Esophagus squamous epithelium (tissue), 5 donors: ENCODE measurements around the gene CCDC174. TPM values are rescaled to one million over a fixed set of nuclear protein-coding genes. Genes with fewer than 3 reads are reported as not detected.

Source experiments
- DNase-seq: peaks from one replicate; lab custom pipeline; 2025; lab: John Stamatoyannopoulos, UW
- H3K27ac ChIP-seq, 4 donors: fragments of 200-600 bp; sonication (generic); one replicate each; pipeline ENCODE4 v1.5.1; 2016 to 2019; ENCODE audit warnings: mild to moderate bottlenecking in 1 of 4
- H3K27me3 ChIP-seq, 4 donors: fragments of 200-600 bp; sonication (generic); 1 replicate in 3 of 4; 2 replicates in 1 of 4; pipeline versions ENCODE4 v1.5.1 to v1.6.0; 2017 to 2021; ENCODE audit warnings: antibody characterized with exemption in 1 of 4
- H3K36me3 ChIP-seq, 3 donors: fragments of 200-600 bp; sonication (generic); one replicate each; pipeline ENCODE4 v1.5.1; 2016 to 2019
- H3K4me1 ChIP-seq, 3 donors: fragments of 200-600 bp; sonication (generic); one replicate each; pipeline ENCODE4 v1.5.1; 2017 to 2019
- H3K4me3 ChIP-seq, 4 donors: fragments of 200-600 bp; sonication (generic); 1 replicate in 3 of 4; 2 replicates in 1 of 4; pipeline ENCODE4 v1.5.1; 2016 to 2019; ENCODE audit warnings: mild to moderate bottlenecking in 2 of 4, moderate library complexity in 1 of 4
- H3K9me3 ChIP-seq, 3 donors: fragments of 200-600 bp; sonication (generic); one replicate each; pipeline ENCODE4 v1.5.1; 2016 to 2019
- POLR2A ChIP-seq, 4 donors: fragments of 450-650 bp; IDR thresholded peaks; one replicate each; pipeline ENCODE4 v1.6.1; 2017; ENCODE audit warnings: antibody characterized with exemption in 4 of 4, mild to moderate bottlenecking in 4 of 4, moderate library complexity in 3 of 4
- WGBS, 2 donors: methylation state at CpG; one replicate each; pipeline ENCODE4 v1.1.5; 2018; 5-methylcytosine and 5-hydroxymethylcytosine counted together
- intact Hi-C: fragments of 100-400 bp; cut with DNase I; formaldehyde crosslinking; loops from one replicate; pipeline ENCODE4 v1.15.0; 2022
- total RNA-seq, 4 donors: library from RNA; depleted of rRNA; stranded (reverse); fragments of >200 nt; gene quantifications; one replicate each; pipeline ENCODE4 v1.1.0, GENCODE V29; 2016
- TF ChIP-seq, protein P1 (sequence below), 6 experiments: fragments of 450-650 bp in 4 of 6; fragments of 200-600 bp in 2 of 6; sonication (generic) in 2 of 6; IDR thresholded peaks; one replicate each; pipeline ENCODE4 v1.5.1; 2016 to 2019; ENCODE audit warnings: antibody characterized with exemption in 6 of 6, mild to moderate bottlenecking in 4 of 6, moderate library complexity in 4 of 6
- donor health status: DM: yes; HTN: yes; CAD: no.

CCDC174 gene
- total RNA-seq, 4 donors from 2014 or later, result 9.5 to 17.2 (median 12.1) TPM

DNA sequence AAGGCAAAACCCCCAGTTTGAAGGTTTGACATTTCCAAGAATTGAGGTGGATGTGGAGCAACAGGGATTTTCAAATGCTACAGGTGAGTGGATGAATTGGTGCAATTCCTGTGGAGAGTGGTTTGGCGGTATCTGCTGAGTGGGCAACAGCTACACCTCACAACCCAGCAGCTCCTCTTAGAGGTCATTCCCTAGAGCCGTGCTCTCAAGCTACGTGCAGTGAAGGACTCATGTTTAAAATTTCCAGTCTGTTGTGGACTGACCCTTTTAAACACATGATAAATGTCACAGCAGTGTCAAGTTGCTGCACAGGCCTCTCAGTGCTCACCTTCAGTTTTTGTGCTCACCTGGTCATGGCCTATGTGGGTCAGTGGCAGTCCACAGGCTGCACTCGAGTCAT lies 32.9 kb downstream of the CCDC174 start:
- intact Hi-C loops, result no loop called here
- H3K27ac ChIP-seq, result no peak overlapping the region
- no peak for DNase-seq
- no peaks in the 10 kb centered on the region for H3K4me1 ChIP-seq
- H3K4me3 ChIP-seq, result no peak overlapping the region
- no peaks in the 10 kb centered on the region for H3K36me3 ChIP-seq
- no peaks in the 10 kb centered on the region for H3K9me3 ChIP-seq
- H3K27me3 ChIP-seq, result no peaks in the 10 kb centered on the region
- TF ChIP-seq, protein P1, sequence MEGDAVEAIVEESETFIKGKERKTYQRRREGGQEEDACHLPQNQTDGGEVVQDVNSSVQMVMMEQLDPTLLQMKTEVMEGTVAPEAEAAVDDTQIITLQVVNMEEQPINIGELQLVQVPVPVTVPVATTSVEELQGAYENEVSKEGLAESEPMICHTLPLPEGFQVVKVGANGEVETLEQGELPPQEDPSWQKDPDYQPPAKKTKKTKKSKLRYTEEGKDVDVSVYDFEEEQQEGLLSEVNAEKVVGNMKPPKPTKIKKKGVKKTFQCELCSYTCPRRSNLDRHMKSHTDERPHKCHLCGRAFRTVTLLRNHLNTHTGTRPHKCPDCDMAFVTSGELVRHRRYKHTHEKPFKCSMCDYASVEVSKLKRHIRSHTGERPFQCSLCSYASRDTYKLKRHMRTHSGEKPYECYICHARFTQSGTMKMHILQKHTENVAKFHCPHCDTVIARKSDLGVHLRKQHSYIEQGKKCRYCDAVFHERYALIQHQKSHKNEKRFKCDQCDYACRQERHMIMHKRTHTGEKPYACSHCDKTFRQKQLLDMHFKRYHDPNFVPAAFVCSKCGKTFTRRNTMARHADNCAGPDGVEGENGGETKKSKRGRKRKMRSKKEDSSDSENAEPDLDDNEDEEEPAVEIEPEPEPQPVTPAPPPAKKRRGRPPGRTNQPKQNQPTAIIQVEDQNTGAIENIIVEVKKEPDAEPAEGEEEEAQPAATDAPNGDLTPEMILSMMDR (IDR thresholded peaks at IDR 0.05), result no peak
- no peak for TF ChIP-seq POLR2A (IDR thresholded peaks at IDR 0.05)
- 96 to 97% methylated on average over 3 to 4 of the region's 4 CpGs for WGBS, 2 donors

DNA sequence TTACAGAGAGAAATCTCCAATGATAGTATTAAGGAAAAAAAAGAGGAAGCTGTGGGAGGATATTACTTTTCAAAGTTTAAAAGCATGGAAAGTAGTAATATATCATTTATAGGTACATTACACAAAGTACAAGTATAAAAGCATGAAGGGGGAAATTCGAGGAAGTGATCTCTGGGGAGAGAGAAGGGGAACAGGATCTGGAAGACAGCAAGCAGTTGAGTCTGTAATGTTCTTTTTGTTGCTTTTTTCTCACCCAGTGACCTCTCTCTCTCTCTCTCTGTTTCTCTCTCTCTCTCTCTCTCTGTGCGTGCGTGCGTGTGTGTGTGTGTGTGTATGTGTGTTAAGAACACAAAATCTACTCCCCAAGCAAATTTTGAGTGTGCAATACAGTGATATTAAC lies 33.6 kb downstream of the CCDC174 start:
- H3K4me1 ChIP-seq, result no peaks in the 10 kb centered on the region
- H3K27ac ChIP-seq, result no peak overlapping the region
- DNase-seq, result no peak
- no peaks in the 10 kb centered on the region for H3K9me3 ChIP-seq
- intact Hi-C loops, result no loop called here
- no peaks in the 10 kb centered on the region for H3K27me3 ChIP-seq
- no peaks in the 10 kb centered on the region for H3K36me3 ChIP-seq
- TF ChIP-seq, protein P1 (IDR thresholded peaks at IDR 0.05), result no peak
- no peak for TF ChIP-seq POLR2A (IDR thresholded peaks at IDR 0.05)
- 31 to 38% methylated on average over 4 of the region's 4 CpGs for WGBS, 2 donors
- H3K4me3 ChIP-seq, result no peak overlapping the region

DNA sequence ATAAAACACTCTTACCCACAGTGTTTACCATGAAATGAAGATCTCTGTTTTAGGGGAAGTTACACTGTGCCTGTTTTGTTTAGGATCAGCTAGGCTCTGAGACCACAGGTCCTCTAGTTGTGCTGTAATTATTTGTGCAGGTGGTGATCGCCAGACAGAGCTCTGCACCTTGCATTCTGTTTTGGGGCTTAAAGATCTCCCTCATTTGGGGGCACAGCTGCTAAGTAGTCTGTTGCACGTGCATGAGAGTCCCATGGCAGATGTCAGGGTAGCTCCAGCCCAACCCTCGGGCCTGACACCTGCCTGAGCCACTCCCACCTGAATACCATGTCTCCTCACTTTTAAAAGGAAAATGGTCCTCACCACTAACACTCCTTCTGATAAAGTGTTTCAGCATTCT lies 35.8 kb downstream of the CCDC174 start:
- intact Hi-C loops, result no loop called here
- no peaks in the 10 kb centered on the region for H3K9me3 ChIP-seq
- no peak for DNase-seq
- no peaks in the 10 kb centered on the region for H3K36me3 ChIP-seq
- no peak for TF ChIP-seq POLR2A (IDR thresholded peaks at IDR 0.05)
- TF ChIP-seq, protein P1 (IDR thresholded peaks at IDR 0.05), result no peak
- 0 to 40% methylated on average over 2 to 3 of the region's 3 CpGs for WGBS, 2 donors
- H3K27me3 ChIP-seq, result no peaks in the 10 kb centered on the region
- H3K27ac ChIP-seq, result no peak overlapping the region
- H3K4me1 ChIP-seq, result no peaks in the 10 kb centered on the region
- H3K4me3 ChIP-seq, result no peak overlapping the region

DNA sequence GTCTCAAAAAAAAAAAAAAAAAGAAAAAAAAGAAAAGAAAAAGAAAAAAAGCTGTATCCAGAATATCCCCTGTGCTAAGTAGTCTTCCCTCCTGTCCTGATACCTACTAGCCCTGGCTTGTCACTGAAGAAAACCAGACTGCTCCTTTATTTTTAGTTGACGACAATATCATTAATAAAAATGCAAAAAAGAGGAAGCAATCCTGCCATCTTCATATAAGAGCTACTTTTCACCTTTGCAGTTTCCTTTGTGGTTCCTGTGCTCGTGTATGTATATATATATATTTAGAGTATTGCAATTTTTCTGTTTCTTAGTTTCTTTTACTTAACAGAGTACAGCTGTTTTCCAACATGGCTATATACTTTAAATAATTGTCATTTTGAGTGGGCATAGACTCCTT lies 37.0 kb downstream of the CCDC174 start:
- no peaks in the 10 kb centered on the region for H3K36me3 ChIP-seq
- H3K27ac ChIP-seq, result no peak overlapping the region
- WGBS, 2 donors, result 39 to 44% methylated on average over 2 of the region's 2 CpGs

DNA sequence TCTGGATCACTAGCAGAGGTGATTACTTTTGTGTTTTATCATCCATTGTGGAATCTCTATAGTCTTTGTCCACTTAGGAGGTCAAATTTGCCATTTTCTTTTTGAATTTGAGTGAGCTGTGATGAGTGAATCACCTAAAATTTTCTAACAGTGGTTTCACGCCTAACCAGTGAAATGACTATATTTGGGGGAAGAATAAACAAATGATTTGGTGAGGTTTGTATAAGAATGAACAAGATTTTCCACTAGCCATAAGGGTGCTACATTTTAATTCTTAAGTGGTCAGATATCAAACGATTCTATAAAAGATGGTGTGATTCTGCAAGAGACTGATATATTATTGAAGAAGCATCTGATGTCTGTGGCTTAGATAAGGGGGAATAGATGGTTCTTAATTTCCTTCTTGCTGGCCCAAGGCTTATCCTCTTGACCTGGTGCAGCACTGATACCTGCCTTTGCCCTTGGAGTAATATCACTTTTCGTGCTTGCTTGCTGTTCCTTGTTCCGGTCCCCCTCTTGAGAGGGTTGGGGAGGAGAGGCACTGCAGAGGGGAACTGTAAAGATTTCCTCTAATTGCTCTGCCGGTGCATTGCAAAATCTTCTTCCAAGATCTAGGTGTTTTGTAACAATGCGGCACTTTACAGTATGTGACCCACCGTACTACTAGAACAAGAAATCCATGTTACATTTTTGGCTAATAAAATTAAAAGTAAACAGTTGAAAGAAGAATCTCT lies 37.9 kb downstream of the CCDC174 start:
- Histone ChIP-seq H3K4me1 (no peaks in the 10 kb centered on the region), H3K36me3 (no peaks in the 10 kb centered on the region), H3K27ac (no peak overlapping the region), H3K27me3 (no peaks in the 10 kb centered on the region), H3K9me3 (no peaks in the 10 kb centered on the region), H3K4me3 (no peak overlapping the region)
- no peak for DNase-seq
- TF ChIP-seq POLR2A (IDR thresholded peaks at IDR 0.05), result no peak
- TF ChIP-seq, protein P1 (IDR thresholded peaks at IDR 0.05), result no peak
- WGBS, 2 donors, result 55 to 79% methylated on average over 7 of the region's 7 CpGs
- intact Hi-C loops, result no loop called here

More for the DNA sequence above, 37.0 kb downstream of the CCDC174 start:
- intact Hi-C loops, result no loop called here
- TF ChIP-seq, protein P1 (IDR thresholded peaks at IDR 0.05), result no peak
- no peak for TF ChIP-seq POLR2A (IDR thresholded peaks at IDR 0.05)
- Histone ChIP-seq H3K9me3 (no peaks in the 10 kb centered on the region), H3K4me1 (no peaks in the 10 kb centered on the region), H3K27me3 (no peaks in the 10 kb centered on the region), H3K4me3 (no peak overlapping the region)
- DNase-seq, result no peak
